Fibroblast of the aortic adventitia (primary cell): ENCODE measurements around the gene NTN3. TPM values are rescaled to one million over a fixed set of nuclear protein-coding genes. Genes with fewer than 3 reads are reported as not detected.

ENCODE experiments used
- DNase-seq: peaks from one replicate; pipeline ENCODE4 v3.0.0-alpha.2; 2010; ENCODE audit warnings: low read depth
- H3K4me3 ChIP-seq: 2 replicates; pipeline ENCODE4 v1.5.1; 2011; ENCODE audit warnings: low read depth, mild to moderate bottlenecking, control low read depth, low read length, moderate library complexity
- total RNA-seq: library from RNA; depleted of rRNA; stranded (reverse); fragments of >200 nt; gene quantifications from 2 replicates; pipeline ENCODE4 v1.2.3, GENCODE V29; 2012; ENCODE audit warnings: low replicate concordance
- TF ChIP-seq, protein P1 (sequence below): IDR thresholded peaks from 2 replicates; pipeline ENCODE4 v1.5.1; 2011; ENCODE audit warnings: mild to moderate bottlenecking, low read length, control low read depth, inconsistent platforms; ENCODE audit not compliant: insufficient read depth

Gene NTN3
- total RNA-seq, 1 donor, result 0.45 TPM

DNA sequence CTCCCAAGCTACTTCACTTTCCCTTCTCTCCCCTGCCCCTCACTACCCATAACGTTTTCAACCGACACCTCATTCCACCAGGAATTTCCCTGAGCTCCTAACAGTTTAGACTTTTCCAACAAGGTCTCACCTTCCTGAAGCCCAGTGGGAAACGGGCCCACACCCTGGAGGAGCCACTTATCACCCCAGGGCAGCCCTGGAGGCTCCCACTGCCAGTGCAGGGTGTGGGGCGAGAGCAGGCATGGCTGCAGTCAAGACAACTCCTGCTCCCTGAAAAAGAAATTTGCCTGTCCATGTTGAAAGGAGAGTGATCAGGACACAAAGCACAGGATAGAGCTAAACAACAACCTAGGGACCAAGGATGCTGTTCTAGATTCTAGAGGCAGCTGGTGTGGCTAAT, 43.6 kb upstream of the NTN3 start:
- DNase-seq, result no peak
- no peak overlapping the region for H3K4me3 ChIP-seq
- TF ChIP-seq, protein P1, sequence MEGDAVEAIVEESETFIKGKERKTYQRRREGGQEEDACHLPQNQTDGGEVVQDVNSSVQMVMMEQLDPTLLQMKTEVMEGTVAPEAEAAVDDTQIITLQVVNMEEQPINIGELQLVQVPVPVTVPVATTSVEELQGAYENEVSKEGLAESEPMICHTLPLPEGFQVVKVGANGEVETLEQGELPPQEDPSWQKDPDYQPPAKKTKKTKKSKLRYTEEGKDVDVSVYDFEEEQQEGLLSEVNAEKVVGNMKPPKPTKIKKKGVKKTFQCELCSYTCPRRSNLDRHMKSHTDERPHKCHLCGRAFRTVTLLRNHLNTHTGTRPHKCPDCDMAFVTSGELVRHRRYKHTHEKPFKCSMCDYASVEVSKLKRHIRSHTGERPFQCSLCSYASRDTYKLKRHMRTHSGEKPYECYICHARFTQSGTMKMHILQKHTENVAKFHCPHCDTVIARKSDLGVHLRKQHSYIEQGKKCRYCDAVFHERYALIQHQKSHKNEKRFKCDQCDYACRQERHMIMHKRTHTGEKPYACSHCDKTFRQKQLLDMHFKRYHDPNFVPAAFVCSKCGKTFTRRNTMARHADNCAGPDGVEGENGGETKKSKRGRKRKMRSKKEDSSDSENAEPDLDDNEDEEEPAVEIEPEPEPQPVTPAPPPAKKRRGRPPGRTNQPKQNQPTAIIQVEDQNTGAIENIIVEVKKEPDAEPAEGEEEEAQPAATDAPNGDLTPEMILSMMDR, result no peak

DNA sequence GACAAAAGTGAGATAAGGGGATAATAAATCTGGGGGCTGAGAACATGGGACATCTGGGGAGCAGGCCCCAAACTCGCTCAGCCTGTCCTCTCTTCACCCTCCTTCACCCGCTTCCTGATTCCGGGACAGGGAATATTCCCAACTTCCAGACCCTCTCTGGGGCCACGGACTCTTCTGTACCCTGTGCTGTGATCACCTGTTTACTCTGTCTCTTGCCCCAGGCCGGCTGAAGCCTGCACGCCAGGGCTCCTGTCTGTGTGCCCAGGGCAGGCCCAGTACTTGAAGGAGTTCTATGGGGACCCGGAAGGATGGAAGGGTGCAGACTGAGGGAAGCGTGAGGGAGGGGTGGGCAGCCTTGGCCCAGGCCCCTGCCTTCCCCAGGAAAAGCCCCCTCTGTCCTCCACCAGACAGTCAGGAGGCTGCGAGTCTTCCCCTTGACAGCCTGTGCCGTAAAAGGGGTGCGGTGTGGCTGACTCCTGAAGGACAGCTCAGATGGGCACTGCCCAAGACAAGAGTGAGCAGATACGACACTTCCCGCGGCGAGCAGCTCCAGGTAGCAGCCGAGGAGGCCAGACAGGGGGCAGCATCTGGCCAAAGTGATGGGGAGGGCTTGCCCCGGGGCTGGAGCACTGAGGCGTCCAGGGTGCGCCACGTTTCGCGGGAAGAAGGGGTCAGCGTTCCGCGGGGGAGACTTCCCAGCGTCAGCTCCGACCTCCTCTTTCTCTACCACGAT, 42.9 kb upstream of the NTN3 start:
- TF ChIP-seq, protein P1, result peak; percentile 41
- peak overlapping the region; percentile 85 for H3K4me3 ChIP-seq
- DNase-seq, result peak; percentile 7

DNA sequence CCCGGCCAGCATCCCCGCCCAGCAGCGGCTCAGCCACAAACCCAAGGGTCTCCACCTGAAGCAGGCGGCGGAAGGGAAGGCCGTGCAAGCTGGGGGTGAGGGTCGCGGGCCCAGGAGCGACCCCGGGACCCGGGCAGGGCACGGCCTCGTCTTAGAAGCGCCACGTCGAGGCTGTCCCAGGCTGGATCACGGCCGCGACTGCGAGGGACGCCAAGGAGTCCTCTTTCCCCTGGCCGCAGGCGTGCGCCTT, 42.4 kb upstream of the NTN3 start:
- H3K4me3 ChIP-seq, result peak overlapping the region; percentile 85
- TF ChIP-seq, protein P1, result no peak
- no peak for DNase-seq

DNA sequence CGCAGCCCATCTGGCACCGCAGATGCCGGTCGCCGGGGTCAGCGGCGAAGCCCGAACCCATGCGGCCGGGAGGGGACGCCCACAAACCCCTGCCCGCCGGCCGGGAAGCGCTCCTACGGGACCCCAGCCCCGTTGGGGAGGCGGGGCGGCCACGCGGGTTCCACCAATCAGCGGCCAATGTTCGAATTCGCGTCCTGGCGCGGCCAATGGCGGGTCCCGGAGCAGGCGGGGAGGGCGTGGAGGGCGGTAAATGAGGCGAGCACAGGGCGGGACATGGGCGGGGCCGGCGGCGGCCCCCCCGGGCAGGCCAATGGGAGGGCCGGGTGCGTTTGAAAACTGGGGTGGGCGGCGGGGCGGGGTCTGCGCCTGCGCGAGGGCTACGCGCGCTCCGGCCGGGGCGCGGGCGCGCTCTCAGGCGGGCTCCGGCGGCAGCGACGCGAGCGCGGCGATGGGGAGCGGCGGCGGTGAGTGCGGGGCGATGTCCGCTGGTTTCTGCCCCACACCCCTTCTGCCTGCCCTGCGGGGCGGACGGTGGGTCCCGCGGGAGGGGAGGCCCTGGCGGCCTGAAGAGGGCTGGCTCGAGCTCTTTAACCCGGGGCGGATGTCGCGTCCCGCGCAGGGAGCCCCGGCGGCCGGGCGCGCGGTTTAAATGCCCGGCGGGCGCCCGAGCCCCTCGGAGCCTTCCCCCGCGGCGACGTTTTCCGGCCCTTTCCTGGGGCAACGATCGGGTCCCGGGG, 41.9 kb upstream of the NTN3 start, which contains the start of gene CCNF:
Gene CCNF, plus strand, starts transcription at position 414 of the 737 bp plus-strand sequence. Its CDS starts 35 bp downstream, at position 449.
- TF ChIP-seq, protein P1, result no peak
- H3K4me3 ChIP-seq, result peak within 1 kb of the TSS; percentile 85
- peak; percentile 91 for DNase-seq

- H3K4me3 ChIP-seq, result peak overlapping the region; percentile 79
- TF ChIP-seq, protein P1, result no peak
- DNase-seq, result peak; percentile 16
Measured at GRCh38 chr16:2429771-2430663, 41.1 kb upstream of the NTN3 start.

GRCh38 chr16:2432286-2432685, 38.8 kb upstream of the NTN3 start:
- no peak for DNase-seq
- H3K4me3 ChIP-seq, result no peak overlapping the region
- TF ChIP-seq, protein P1, result no peak
